GM10248 (cell line): ENCODE results near the gene MTM1.

Experiments
- CTCF ChIA-PET: fragments of 300-600 bp; sonication (Branson Sonifier 250); formaldehyde crosslinking; extraction: SDS; loops from one replicate; lab custom pipeline; 2021; ENCODE audit warnings: antibody characterized with exemption; lab: Yijun Ruan, JAX
- POLR2A ChIA-PET: fragments of 350-650 bp; sonication (Branson Sonifier 250); formaldehyde crosslinking; extraction: SDS; loops from one replicate; lab custom pipeline; 2020; ENCODE audit warnings: antibody characterized with exemption; lab: Yijun Ruan, JAX
- DNase-seq: peaks from one replicate; pipeline ENCODE4 v3.0.0; 2012; ENCODE audit errors: extremely low spot score
- TF ChIP-seq, protein P1 (sequence below): IDR thresholded peaks from 2 replicates; pipeline ENCODE4 v1.5.1; 2012; ENCODE audit warnings: mild to moderate bottlenecking, low read depth; ENCODE audit errors: extremely low read depth, missing control alignments, control extremely low read depth

Gene MTM1

DNA sequence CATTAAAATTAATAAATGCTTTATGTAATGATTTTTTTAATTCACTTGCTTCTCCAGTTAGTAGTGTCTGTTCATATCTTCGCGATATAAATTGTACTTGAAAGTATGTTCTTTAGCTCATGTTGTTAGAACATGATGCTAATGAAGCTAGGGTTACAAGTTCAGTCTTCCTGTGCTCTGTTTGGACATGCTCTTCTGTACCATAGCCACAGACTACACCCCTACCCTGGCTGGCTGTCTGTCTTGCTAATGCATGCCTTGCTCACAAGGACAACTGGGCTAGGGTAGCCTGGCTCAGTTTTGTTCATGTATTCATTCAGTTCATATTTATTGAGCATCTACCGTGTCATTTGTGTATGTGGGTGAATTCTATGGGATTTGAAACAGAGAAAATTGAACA is 74.0 kb downstream of the MTM1 start:
- POLR2A ChIA-PET, result no interaction called here
- DNase-seq, result no peak
- CTCF ChIA-PET, result no interaction called here
- TF ChIP-seq, protein P1, sequence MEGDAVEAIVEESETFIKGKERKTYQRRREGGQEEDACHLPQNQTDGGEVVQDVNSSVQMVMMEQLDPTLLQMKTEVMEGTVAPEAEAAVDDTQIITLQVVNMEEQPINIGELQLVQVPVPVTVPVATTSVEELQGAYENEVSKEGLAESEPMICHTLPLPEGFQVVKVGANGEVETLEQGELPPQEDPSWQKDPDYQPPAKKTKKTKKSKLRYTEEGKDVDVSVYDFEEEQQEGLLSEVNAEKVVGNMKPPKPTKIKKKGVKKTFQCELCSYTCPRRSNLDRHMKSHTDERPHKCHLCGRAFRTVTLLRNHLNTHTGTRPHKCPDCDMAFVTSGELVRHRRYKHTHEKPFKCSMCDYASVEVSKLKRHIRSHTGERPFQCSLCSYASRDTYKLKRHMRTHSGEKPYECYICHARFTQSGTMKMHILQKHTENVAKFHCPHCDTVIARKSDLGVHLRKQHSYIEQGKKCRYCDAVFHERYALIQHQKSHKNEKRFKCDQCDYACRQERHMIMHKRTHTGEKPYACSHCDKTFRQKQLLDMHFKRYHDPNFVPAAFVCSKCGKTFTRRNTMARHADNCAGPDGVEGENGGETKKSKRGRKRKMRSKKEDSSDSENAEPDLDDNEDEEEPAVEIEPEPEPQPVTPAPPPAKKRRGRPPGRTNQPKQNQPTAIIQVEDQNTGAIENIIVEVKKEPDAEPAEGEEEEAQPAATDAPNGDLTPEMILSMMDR, result no peak

DNA sequence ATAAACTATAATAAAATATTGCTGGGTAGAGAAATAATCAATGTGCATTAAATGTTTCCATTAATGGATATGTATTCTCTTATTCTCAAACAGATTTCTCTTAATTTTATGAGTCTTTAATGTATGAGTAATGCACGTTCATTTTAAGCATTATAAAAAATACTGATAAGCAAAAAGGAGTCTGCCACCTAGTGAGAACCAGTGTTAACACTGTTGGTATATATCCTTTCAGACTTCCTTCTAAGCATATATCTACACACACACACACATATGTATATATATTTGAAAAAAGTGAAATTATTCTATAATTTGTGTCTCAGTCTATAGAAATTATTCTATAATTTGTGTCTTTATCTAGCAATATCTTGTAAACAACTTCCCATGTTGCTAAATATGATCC is 74.8 kb downstream of the MTM1 start:
- ChIA-PET POLR2A (no interaction called here), CTCF (no interaction called here)
- no peak for DNase-seq
- TF ChIP-seq, protein P1, result no peak

DNA sequence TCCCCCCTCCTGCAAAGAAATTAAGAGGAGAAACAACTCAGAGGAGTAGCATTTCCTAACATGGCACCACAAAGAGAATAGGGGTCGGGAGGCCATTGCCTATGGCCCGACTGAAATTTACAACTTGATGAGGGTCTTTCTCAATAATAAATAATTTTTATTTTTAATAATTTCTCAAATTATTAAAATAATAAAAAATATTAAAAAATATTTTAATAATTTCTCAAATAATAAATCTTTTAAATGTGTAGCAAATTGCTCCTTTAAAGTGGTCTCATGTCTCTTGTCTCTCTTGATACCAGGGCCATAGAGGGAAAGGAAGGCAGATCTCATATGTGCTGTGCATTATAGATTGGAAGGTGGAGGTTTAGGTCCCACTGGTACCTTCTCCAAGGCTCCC is 75.5 kb downstream of the MTM1 start:
- TF ChIP-seq, protein P1, result no peak
- ChIA-PET CTCF (no interaction called here), POLR2A (no interaction called here)
- DNase-seq, result no peak

DNA sequence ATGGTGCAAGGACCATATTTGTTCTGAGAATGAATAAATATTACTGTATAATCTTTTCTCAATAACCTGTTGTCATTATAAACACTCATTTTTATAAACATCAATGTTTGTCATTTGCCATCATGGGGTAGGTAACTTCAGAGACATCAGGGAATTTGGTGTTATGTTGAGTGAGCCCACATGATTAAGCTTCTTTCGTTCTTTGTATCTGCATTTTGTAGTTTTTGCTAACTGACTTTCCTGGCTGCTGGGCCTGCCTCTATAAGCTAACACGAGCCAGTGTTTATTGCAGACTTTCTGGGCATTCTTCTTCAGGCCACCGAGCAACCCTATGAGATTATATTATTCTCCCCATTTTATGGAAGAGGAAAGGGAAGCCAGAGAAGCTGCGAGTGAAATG is 76.0 kb downstream of the MTM1 start:
- TF ChIP-seq, protein P1, result no peak
- ChIA-PET CTCF (interaction anchor here (0.9 to 1.0 kb wide), 2 partner anchors 8 to 9 kb away, joined by 3 to 4 read pairs; no protein-coding TSS in a partner anchor), POLR2A (no interaction called here)
- no peak for DNase-seq

DNA sequence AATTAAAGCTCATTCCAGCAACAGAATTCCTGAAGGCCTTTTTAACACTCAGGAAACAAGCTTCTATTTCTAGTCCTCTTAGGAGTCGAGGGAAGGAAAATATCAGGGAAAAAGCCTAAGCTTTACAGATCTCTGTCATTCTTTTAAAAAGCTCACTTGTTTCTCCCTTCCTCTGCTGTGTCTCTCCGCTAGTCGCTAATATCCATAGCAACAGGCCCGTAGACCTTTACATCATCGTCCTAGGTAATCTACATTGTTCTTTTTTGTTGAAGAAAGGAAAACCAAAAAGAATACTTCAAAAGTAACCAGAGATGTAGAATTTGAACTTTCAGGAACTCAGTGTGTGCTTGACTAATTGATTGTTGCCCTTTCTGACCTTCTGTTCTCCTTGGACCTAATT is 78.9 kb downstream of the MTM1 start:
- TF ChIP-seq, protein P1, result no peak
- POLR2A ChIA-PET, result no interaction called here
- DNase-seq, result no peak
- CTCF ChIA-PET, result interaction anchor here (1.3 kb wide), 1 partner anchor 36 kb away, joined by 3 read pairs; no protein-coding TSS in a partner anchor

DNA sequence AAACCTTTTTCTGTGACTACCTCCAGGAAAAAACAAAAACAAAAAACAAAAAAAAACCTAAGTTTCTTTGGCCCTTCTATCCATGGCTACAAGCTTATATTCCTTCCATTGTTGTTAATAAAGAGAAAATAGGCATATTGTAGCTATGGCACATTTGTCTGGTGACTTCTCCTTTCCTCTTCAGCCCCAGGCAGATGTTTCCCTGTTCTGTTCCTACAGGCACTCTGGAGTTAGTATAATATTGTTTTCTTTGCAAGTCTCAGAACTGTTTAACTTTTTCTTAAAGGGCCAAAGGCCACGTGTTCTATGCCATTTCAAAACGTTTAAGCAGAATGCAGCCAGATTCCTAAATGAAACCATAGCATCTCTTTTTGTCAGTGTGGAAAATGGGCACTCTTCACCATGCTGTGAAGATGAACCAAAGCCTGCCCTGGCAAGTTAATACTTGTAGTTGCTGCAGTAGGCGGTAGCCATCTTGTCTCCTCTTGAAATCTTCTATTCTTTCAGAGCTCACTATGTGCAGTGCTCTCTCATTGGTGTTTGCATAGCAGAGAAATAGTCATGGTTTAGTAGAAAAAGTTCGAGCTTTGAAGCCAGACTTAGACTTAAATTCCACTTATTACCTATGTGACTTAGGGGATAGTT is 80.0 kb downstream of the MTM1 start:
- POLR2A ChIA-PET, result no interaction called here
- TF ChIP-seq, protein P1, result no peak
- DNase-seq, result no peak
- CTCF ChIA-PET, result interaction anchor here (0.7 kb wide), 1 partner anchor 15 kb away, joined by 3 read pairs; no protein-coding TSS in a partner anchor
